Measurements from ENCODE around the gene PCDH9.

DNA sequence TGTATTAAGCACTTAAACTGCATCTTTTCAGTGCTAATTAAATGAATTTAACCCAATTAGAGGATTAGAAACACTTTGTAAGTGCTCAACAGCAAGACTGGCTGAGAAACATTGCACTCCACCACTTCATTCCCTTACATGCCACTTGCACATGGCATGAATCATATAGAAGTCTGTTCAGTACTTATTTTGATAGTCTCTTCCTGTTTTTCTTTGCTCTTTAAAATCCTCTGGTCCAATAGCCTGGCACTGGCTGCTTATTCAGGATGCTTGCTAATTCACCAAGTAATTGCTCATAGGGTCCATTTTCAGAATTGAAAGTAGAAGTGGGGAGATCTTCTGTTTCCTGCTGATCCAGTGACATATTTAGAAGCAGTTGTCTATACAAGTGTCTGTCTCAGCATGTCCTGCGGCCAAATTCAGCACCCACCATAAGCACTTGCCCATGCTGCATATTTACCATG is 900.1 kb downstream of the PCDH9 start:
- TF ChIP-seq POLR2AphosphoS5 (IDR thresholded peaks at IDR 0.05; ENCODE audit: low read depth, low read length) = no peak
- no peak for TF ChIP-seq FOXP2 (optimal IDR thresholded peaks at IDR 0.05; ENCODE audit: borderline replicate concordance, extremely low read depth, extremely low read length, insufficient read depth)
